Retina (tissue), 1 donor: ENCODE data around the gene SLC35G1.

Source experiments
- DNase-seq: peaks from one replicate; pipeline ENCODE4 v3.0.0-alpha.2; 2016

SLC35G1 gene, protein sequence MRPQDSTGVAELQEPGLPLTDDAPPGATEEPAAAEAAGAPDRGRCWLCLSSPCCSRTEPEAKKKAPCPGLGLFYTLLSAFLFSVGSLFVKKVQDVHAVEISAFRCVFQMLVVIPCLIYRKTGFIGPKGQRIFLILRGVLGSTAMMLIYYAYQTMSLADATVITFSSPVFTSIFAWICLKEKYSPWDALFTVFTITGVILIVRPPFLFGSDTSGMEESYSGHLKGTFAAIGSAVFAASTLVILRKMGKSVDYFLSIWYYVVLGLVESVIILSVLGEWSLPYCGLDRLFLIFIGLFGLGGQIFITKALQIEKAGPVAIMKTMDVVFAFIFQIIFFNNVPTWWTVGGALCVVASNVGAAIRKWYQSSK

DNA sequence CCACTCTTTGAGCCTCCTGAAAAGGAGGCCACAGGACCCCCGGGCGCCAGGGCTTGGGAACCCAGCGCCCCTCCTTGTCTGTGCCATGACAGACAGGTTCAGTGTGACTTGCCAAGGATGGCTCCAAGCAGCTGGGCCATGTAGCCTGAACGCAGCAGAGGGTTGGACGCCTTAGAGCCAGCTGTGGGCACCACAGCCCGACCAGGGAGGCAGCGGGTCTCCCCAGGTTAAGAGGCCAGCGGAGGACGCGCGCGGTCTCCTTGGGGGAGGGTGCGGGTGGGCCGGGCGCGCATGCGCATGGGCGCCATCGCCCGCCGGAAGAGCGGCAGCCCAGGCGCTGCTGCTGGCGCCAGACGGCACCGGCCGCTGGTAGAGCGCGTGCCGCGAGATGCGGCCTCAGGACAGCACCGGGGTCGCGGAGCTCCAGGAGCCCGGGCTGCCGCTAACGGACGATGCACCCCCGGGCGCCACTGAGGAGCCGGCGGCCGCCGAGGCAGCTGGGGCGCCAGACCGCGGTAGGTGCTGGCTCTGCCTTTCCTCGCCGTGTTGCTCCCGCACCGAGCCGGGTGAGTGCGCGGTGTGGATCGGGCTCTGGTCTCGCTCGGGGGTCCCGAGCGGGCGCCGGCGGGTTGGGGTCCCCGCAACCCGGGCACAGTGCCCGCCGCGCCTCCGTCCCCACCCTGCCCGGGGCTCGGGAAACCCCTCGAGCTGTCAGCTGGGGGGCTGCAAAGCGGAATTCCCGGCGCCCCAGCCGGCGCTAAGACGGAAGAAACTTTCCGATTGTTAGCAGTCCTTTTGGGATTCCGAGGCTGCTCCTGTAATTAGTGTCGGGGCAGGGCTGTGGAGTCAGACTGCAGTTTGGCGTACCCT lies at the start of gene SLC35G1:
SLC35G1 (plus strand) TSS at position 333 of the 870 bp plus-strand sequence; CDS start at position 389, 56 bp downstream.
- DNase-seq = peak; percentile 95

DNA sequence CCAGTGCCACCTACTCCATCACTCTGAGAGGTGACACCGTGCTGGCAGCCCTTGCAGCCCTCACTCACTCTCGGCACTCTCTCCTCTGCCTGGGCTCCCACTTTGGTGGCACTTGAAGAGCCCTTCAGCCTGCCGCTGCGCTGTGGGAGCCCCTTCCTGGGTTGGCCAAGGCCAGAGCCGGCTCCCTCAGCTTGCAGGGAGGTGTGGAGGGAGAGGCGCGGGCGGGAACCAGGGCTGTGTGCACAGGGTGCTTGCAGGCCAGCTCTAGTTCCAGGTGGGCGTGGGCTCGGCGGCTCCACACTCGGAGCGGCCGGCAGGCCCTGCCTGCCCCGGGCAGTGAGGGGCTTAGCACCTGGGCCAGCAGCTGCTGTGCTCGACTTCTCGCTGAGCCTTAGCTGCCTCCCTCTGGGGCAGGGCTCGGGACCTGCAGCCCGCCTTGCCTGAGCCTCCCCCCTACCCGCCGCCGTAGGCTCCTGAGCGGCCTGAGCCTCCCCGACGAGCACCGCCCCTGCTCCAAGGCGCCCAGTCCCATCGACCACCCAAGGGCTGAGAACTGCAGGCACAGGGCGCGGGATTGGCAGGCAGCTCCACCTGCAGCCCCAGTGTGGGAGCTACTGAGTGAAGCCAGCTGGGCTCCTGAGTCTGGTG lies 48.7 kb upstream of the SLC35G1 start:
- DNase-seq = no peak

DNA sequence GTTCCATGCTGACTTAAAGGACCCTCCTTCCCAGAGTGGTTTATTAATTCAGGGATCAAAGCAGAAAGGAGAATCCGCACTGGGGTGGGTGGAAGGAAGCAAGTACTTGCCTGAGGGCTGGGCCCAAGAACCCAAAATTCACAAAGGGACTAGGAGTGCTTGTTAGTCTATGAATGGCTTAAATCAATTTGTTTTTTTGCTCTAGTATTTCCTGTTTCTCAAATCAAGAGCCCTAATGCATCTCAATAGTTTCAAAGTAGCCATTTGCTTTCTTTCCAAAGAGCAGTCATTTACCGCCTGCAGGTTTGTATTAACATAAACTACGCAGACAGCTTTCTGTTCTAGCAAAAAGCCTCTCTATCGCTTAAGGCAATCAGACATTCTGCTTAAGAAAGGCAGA lies 44.2 kb upstream of the SLC35G1 start:
- DNase-seq = no peak

DNA sequence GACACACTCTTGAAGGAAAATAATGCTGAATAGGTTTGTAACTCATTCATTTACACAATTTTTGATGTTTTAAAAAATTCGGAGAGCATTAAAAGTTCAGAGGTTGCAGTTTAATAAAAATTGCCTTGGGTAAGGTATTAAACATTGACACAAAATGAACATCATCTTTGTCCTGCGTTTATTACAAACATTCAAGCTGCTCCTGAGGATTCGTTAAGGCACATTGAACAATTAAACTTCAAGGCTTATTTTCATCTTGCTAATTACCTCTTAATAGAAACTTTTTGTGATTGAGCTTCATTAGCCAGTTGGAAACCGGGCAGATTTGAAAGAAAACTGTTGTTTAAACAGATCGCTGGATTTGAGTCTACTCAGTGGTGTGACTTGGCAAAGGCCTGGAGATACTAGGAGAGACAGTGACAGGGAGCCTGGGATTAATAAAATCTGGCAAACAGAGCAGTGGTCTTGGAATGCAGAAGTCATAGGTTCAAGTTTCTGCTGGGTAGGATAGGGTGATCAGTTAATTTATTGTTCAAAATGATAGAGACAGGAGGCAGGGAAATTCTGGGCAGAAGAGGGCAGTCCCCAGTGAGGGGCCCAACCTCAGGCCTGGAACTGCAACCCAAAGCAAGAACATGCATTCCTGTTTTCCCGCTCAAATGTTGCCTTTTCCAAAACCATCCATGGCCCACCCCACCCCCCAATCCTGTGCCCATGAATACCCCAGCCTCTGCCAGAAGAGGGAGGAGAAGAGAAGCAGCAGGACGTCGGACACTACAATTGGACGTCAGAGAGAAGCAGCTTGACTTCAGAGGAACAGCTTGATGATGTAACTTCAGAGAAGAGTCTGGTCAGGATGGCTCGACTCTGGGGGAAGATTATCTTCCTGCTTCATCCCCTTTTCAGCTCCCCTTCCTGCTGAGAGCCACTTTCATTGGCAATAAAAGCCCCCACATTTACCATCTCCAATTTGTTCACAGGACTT lies 43.5 kb upstream of the SLC35G1 start:
- DNase-seq = no peak

DNA sequence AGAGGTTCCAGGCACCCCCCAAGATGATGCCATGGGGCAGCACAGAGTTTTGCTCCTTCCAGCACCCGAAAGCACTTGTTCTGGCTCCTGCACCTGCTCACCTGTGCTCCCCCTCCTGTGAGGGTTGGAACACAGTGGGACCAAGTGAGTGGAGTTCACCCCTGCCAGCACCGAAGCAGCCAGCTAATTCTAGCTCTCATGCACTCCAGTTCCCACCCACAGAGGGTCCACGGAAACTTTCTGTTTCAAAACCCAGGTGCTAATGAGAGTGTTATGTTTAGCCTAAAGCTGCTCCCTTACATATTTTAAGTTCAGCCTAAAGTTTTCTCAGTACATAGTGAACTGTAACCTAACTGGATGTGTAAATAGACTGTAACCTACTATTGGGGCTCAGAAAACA lies 42.6 kb upstream of the SLC35G1 start:
- DNase-seq = no peak

DNA sequence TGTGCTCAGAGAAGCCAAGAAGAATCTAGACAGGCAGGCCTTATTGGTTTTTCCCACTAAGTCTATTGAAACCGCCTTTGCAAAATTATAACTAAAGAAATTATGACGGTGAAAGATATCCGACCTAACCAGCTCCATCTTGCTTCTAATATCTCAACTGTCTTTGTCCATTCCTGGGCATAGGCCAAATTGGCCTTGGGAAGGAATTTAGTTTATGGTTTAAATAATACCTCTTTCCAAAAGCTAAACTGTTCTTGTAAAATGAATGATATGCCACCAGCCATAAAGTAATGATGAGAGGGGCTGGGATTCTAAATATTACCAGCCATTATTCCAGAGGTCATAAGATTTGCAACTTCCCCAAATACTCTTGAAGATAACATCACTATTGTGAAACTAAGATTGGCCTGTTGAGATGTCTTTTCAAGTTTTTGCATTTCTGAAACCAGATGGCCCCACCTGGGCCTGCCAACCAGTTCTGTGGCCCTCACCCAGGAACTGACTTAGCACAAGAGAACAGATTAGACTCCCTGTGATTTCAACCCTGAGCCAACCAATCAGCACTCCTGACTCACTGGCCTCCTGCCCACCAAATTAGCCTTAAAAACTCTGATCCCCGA lies 41.2 kb upstream of the SLC35G1 start:
- no peak for DNase-seq

DNA sequence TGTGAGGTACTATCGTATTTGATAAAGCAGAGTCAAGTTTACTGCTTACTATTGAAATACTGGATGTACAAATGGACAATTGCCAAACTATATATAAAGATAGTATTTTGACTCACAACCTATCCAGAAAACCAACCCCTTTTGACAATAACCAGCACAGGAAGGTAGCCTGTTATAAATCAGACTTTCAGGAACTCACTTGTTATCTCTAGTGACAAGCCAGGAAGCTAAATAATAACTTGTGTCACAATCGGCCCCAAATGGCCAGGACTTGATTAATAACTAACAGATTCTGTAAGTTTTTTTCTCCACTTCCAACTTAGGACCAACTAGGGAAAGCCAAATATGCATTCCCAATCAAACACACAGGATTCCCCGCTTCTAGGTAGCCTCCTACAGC lies 38.8 kb upstream of the SLC35G1 start:
- no peak for DNase-seq

DNA sequence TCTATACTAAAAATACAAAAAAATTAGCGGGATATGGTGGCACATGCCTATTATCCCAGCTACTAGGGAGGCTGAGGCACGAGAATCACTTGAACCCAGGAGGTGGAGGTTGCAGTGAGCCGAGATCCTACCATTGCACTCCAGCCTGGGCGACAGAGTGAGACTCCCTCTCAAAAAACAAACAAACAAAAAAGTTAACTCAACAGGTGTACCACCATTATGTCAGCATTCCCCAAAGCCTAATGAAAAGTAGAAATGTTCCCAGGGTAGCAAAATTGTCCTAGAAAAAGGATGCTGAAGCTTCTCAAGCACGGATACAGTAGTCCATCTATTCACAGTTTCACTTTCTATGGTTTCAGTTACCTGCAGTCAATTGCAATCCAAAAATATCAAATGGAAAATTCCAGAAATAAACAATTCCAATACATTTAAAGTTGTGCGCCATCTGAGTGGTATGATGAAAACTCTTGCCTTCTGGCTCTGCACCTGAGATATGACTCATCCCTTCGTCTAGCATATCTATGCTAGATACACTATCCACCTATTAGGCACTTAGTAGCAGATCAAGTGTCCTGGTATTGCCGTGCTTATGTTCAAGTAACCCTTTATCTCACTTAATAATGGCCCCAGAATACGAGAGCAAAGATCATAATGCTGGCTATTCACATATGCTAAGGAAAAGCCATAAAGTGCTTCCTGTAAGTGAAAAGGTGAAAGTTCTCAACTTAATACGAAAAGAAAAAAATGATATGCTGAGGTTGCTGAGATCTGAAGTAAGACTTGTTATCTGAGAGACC lies 37.2 kb upstream of the SLC35G1 start:
- no peak for DNase-seq

DNA sequence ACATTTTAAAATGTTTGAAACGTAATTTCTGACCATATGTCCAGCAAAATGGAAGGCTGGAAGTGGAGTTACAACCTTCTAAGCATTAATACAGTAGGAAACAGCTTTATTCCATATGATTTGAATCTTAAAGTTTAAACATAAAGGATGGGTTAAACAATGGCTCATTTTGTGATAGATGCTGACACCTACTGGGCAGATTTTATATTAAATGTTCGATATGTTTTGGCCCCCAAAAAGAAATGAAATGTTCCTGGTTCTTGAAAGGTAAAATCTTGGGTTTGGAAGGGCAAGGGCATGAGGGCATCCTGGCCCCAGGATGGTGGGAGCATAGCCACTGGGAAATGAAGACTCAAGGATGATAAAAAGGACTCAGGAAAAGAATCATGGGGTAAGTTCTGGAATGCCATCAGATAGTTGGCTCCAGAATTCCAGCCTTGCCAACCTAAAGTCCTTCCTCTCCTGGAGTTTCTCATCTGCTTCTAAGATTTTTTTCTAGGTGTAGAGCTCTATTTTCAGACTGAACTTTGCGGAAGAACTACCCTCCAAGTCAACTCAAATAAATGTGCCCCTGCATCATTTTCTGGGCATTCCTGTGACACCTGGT lies 34.6 kb upstream of the SLC35G1 start:
- DNase-seq = peak; percentile 21

DNA sequence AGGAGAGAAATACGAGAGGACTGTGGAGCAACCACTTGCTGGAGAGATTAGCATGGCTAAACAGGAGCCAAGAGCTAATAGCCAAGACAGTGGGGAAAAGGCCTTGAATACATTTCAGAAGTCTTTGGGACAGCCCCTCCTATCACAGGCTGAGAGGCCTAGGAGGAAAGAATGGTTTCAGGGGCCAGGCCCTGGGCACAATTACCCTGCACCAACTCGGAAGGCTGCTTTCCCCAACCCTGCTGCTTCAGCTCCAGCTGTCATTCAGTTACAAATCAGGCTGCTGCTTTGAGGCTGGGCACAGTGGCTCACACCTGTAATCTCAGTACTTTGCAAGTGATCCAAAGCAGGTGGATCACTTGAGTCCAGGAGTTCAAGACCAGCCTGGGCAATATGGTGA lies 32.0 kb upstream of the SLC35G1 start:
- DNase-seq = no peak

DNA sequence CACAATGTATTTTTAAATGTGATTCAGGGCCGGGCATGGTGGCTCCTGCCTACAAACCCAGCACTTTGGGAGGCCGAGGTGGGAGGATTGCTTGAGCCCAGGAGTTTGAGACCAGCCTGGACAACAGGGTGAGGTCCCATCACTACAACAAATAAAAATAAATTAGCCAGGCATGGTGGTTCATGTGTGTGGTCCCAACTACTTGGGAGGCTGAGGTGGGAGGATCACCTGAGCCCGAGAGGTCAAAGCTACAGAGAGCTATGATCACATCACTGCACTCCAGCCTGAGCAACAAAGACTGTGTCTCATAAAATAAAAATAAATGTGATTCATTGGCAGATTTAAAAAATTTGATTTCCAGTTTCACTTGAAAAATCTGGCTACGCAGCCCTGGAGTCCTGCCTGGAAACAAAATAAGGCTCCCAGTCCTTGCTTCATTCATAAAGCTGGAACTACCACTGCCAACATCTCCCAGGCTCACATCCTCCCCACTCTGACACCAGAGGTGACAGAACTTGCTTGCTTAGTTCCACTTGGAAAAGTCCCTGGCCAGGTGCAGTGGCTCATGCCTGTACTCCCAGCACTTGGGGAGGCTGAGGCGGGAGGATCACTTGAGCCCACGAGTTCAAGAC lies 27.9 kb upstream of the SLC35G1 start:
- DNase-seq = no peak

DNA sequence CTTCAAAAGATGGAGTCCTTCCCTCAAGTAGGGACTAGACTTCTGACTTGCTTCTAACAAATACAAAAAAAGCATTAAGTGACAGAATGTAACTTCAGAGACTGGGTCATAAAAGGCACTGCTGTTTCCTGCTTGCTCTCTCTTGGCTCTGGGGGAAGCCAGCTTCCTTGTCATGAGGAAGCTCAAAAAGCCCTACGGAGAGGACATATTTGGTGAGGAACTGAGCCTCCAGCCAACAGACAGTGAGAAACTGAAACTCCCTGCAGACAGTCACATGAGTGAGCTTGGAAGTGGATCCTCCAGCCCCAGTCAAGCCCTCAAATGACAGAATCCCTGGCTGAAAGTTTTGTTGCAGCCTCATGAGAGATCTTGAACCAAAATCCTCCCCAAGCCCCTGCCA lies 26.3 kb upstream of the SLC35G1 start:
- DNase-seq = no peak

DNA sequence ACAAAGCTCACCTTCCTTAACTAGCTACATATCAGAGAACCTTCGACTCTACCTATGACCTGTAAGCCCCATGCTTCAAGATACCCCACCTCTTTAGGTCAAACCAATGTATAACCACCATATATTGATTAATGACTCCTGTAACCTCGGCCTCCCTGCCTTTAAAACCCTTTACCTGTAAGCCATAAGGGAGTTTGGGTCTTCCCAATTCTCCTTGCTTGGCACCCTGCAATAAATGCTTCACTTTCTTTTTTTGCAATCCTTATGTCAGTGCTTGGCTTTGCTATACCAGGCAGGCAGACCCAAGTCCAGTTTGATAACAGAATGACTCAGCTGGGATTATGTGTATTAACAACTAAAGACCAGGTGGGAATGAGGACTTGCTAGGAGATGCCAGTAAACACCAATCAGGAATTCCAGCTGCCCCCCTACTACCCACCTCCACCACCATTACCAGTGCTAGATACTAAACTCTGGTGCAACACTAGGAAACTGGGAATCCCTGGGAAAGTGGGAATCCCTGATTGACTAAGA lies 22.0 kb upstream of the SLC35G1 start:
- DNase-seq = no peak

DNA sequence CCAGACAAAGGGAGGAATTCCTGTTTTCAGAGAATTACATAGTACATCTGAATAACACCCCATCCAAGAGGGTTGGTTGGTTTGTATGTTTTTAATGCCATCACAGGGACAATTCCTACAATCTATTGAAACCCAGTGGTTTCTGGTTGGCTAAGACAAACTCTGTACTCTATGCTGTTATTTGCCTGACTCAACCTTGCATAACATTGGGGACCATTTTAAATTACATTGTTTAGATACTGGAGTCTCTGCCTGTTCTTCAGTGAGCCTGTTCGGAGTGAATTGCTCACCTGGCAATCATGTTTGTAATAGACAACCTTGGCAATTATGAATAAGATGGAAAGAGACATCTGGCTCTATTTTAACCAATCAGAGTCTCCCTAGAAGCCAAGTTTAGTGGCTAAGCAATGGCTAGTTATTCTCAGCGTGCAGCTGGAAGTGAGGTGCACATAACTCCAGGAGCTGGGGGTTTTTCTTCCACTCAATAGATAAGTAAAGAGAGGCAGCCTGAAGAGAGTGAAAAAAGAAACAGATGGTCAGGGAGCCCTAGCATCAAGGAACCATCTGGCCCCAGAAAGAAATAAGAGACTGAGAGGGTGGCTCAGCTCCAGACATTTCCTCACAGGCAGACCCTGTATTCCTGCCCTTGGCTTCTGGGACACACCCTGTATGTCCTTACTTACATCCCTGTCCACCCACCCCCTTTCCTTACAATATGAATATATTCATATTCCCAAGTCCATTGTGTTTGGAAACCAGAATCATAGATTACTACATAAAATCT lies 21.2 kb upstream of the SLC35G1 start:
- no peak for DNase-seq

DNA sequence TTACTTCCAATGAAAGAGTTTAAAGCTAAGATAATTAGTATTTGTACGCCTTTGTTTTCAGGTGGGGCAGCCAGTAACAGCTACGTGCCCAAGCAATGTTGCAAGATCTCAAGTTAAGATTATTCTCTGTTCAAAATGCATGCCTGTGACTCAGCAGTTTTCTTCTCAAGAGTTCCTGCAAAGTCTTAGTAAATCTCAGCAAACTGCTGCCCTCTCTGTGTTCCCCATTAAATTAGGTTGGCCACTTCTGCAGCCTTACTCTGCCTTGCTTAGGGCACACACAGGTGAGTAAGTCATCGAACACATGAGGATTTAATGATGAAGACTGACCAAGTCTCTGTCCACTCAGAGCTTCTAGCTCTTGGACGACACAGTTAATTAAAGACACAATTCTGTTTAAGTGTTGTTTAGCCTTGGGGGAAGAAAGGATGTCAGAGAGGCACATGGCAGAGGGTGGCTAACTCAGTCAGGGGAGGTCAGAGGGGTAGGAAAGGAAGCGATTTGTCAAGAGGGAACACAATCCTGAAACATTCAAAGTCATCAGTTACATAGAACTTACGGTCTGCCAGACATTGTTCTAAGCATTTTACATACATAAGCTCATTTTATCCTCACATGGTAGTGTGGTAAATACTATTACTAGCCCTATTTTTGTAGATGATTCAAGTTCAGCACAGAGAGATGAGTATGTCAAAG lies 20.2 kb upstream of the SLC35G1 start:
- no peak for DNase-seq

DNA sequence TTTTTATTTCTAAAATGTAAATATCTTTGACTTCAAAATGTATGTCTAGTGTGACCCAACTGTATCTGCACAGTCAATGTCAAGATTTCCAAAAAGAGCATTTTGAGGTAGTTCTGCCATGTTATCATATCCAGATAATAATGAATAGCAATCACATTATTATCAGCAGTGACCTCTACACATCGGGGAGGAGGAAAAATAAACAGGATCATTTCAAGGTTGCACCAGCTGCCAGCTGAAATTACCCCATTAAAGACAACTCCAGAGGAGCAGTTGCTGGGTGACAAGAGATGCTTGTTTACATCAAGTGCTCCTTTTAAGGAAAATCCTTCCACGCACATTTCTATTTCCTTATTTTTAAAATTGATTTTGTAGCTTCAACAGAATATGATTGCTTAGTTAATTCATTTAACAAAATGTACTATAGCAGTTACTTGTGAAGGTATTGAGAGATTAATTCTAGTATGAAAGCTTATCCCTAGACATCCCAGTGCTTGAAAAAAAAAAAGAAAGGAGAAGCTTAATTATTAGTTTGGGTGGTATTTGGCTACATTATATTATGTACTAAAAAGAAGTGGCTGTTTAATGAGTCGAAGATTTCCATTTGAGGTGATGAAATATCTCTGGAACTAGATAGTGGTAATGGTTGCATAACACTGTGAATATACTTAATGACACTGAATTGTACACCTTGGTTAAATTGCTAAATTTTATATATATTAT lies 19.3 kb upstream of the SLC35G1 start:
- no peak for DNase-seq

DNA sequence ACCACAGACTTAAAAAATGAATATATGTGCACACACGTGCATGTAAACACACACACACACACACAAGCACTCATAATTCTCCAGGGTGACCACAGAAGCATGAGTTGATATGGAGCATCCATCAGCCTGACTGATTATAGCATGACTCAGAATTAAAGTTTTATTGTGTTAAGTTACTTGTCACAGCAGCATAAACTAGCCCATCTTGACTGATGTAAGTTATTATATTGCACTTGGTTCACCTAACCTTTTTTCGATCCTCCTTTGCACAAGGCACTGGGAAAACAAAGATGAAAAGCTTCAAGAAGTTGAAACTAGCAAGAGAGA lies 18.8 kb upstream of the SLC35G1 start:
- no peak for DNase-seq

DNA sequence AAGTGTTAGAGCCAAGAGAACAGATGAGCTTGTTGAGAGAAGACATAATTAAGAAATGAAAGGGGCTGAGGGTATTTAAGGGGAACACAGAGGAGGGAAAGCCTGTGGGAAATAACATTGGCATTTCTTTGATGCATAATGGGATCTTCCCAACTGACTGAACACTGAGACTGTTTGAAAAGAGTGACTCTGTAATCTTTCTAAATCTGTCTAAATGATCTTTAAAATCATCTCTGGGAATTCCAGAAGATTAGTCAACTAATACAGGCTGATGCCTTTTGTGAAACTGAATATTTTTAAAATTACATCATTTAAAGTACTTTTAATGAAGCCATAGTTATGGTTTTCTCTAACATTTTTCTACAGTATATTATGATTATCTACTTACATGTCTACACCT lies 17.4 kb upstream of the SLC35G1 start:
- DNase-seq = no peak
